Measurements from ENCODE around the gene TRIM24.

TRIM24 gene

DNA sequence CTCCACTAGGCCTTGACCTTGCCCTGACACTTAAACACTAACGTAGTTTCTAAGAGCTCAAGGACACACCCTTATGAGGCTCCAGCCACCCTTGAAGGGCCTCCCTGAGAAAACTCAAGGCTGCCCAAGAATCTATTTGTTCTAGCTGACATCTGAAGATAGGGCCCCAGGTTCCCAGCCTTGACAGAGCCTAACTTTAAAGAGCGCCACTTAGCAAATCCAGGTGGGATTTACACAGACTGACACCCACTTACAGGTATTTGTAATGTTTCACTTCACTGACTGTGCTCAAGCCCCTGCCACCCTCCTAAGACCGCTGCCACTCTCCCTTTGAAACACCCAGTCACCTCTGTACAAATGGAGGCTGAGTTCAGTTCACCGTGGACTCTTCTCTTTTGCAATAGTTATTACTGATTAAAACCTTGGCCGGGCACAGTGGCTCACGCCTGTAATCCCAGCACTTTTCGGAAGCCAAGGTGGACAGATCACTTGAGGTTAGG lies 150.7 kb downstream of the TRIM24 start:
- peaks cover 12% of the 10 kb centered on the region for H3K27me3 Mint-ChIP-seq (ENCODE audit: low read depth)
- peak overlapping the region in 2 of 3 experiments; percentile 33 to 70 for H3K27ac Mint-ChIP-seq
- TF ChIP-seq, protein P1, sequence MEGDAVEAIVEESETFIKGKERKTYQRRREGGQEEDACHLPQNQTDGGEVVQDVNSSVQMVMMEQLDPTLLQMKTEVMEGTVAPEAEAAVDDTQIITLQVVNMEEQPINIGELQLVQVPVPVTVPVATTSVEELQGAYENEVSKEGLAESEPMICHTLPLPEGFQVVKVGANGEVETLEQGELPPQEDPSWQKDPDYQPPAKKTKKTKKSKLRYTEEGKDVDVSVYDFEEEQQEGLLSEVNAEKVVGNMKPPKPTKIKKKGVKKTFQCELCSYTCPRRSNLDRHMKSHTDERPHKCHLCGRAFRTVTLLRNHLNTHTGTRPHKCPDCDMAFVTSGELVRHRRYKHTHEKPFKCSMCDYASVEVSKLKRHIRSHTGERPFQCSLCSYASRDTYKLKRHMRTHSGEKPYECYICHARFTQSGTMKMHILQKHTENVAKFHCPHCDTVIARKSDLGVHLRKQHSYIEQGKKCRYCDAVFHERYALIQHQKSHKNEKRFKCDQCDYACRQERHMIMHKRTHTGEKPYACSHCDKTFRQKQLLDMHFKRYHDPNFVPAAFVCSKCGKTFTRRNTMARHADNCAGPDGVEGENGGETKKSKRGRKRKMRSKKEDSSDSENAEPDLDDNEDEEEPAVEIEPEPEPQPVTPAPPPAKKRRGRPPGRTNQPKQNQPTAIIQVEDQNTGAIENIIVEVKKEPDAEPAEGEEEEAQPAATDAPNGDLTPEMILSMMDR (IDR thresholded peaks at IDR 0.05; ENCODE audit: unreplicated experiment in 3 of 3) = no peak
- no peak overlapping the region for H3K4me3 Mint-ChIP-seq
- peaks cover 12% of the 10 kb centered on the region for H3K9me3 Mint-ChIP-seq
- peaks cover 4% of the 10 kb centered on the region for H3K36me3 Mint-ChIP-seq (ENCODE audit: low read depth)
- peaks cover 30% of the 10 kb centered on the region for H3K4me1 Mint-ChIP-seq

DNA sequence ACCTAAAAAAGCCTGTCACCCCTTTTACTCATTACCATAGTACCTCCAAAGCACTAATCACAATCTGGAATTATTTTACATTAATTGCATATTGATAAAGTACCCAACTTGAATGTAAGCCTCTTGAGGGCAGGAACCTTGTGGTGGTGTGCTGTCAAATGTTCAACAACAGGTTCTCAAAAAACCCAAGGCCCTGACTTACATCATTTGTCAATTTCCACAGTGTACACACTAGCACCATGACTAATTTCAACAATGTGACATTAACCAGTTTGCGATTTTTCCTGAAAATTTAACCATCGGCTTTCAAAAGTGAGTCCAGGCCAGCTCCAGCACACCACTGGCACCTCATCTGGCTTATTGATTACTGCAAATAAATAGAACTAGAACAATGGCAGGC lies 153.6 kb downstream of the TRIM24 start:
- Mint-ChIP-seq H3K27ac (no peak overlapping the region), H3K36me3 (ENCODE audit: low read depth) (peaks cover 4% of the 10 kb centered on the region), H3K27me3 (ENCODE audit: low read depth) (peaks cover 15% of the 10 kb centered on the region), H3K4me1 (peaks cover 13% of the 10 kb centered on the region), H3K4me3 (no peak overlapping the region), H3K9me3 (peaks cover 12% of the 10 kb centered on the region)
- TF ChIP-seq, protein P1 (IDR thresholded peaks at IDR 0.05; ENCODE audit: unreplicated experiment in 3 of 3) = no peak

DNA sequence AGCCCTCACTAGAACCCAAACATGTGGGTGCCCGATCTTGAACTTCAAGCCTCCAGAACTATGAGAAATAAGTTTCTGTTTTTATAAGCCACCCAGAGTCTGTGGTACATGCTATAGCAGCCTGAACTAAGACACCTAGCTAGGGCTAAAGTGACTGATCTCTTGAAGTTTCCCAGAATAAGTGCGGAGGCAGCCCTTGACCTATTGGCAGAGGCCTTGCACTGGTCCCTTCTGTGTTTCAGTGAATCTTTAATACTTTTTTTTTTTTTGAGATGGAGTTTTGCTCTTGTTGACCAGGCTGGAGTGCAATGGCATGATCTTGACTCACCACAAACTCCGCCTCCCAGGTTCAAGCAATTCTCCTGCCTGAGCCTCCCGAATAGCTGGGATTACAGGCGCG lies 156.0 kb downstream of the TRIM24 start:
- peaks cover 7% of the 10 kb centered on the region for H3K9me3 Mint-ChIP-seq
- no peaks in the 10 kb centered on the region for H3K4me1 Mint-ChIP-seq
- TF ChIP-seq, protein P1 (IDR thresholded peaks at IDR 0.05; ENCODE audit: unreplicated experiment in 3 of 3) = no peak
- peaks cover 4% of the 10 kb centered on the region for H3K36me3 Mint-ChIP-seq (ENCODE audit: low read depth)
- no peak overlapping the region for H3K27ac Mint-ChIP-seq
- H3K4me3 Mint-ChIP-seq = no peak overlapping the region
- H3K27me3 Mint-ChIP-seq (ENCODE audit: low read depth) = peaks cover 13% of the 10 kb centered on the region

DNA sequence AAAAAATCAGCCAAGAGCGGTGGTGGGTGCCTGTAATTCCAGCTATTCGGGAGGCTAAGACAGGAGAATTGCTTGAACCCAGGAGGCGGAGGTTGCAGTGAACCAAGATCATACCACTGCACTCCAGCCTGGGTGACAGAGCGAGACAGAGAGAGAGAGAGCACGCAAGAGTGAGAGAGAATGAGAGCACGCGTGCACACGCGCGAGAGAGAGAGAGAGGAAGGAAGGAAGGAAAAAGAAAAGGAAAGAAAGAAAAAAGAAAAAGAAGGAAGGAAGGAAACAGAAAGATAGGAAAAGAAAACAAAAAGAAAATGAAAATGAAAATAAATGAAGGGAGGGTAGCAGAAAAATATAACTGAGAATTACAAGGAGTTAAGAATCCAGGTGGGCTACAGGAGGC lies 158.4 kb downstream of the TRIM24 start:
- Mint-ChIP-seq H3K27me3 (ENCODE audit: low read depth) (peaks cover 8% of the 10 kb centered on the region), H3K9me3 (peaks cover under 1% of the 10 kb centered on the region), H3K4me3 (no peak overlapping the region), H3K4me1 (no peaks in the 10 kb centered on the region), H3K36me3 (ENCODE audit: low read depth) (peaks cover under 1% of the 10 kb centered on the region), H3K27ac (peak overlapping the region in 1 of 3 experiments; percentile 31)
- TF ChIP-seq, protein P1 (IDR thresholded peaks at IDR 0.05; ENCODE audit: unreplicated experiment in 3 of 3) = no peak

DNA sequence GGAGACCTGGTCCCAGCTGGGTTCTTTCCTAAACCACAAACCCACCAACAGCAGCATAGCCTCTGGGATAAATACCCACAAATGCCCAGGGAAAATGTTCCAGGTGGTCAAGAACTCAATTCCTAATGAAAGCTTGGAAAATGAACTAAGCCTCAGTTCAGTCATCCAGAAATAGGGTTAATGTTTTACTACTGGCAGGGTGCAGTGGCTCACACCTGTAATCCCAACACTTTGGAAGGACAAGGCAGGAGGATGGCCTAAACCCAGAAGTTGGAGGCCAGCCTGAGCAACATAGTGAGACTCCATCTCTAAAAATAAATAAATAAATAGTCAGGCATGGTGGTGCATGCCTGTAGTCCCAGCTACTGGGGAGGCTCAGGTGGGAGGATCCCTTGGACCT lies 158.9 kb downstream of the TRIM24 start:
- Mint-ChIP-seq H3K27me3 (ENCODE audit: low read depth) (peaks cover 8% of the 10 kb centered on the region), H3K36me3 (ENCODE audit: low read depth) (no peaks in the 10 kb centered on the region), H3K4me1 (no peaks in the 10 kb centered on the region), H3K4me3 (no peak overlapping the region), H3K27ac (peak overlapping the region in 1 of 3 experiments; percentile 31), H3K9me3 (no peaks in the 10 kb centered on the region)
- TF ChIP-seq, protein P1 (IDR thresholded peaks at IDR 0.05; ENCODE audit: unreplicated experiment in 3 of 3) = no peak

DNA sequence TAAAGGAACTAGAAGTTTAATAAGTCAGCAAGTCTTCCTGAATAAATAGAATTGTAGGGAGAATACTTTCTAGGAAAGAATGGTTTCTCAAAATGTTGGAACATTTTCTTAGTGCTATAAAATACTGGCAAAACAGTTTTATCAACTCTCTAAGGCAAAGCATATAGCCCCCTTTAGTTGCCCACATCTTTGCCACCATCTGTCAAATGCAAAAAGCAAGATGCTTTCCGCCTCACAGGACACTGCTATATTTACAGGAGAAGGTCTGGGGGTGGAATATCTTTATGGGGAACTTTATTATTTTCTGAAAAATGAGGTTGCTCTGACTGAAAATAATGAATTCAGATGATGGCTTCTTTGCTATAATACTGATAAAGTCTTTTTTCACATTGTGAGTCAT lies 162.8 kb downstream of the TRIM24 start:
- no peaks in the 10 kb centered on the region for H3K36me3 Mint-ChIP-seq (ENCODE audit: low read depth)
- H3K4me1 Mint-ChIP-seq = no peaks in the 10 kb centered on the region
- no peaks in the 10 kb centered on the region for H3K9me3 Mint-ChIP-seq
- TF ChIP-seq, protein P1 (IDR thresholded peaks at IDR 0.05; ENCODE audit: unreplicated experiment in 3 of 3) = no peak
- H3K27me3 Mint-ChIP-seq (ENCODE audit: low read depth) = peaks cover 3% of the 10 kb centered on the region
- no peak overlapping the region for H3K4me3 Mint-ChIP-seq
- no peak overlapping the region for H3K27ac Mint-ChIP-seq

Measured in nephron (organoid).